Suprapubic skin (tissue), 4 donors: Measurements from ENCODE around the gene MYO15B.

Experiments
- POLR2A ChIP-seq, 2 donors: fragments of 450-650 bp; IDR thresholded peaks; one replicate each; pipeline ENCODE4 v1.6.1; 2017; ENCODE audit warnings: antibody characterized with exemption in 2 of 2, mild to moderate bottlenecking in 2 of 2, moderate library complexity in 2 of 2
- POLR2AphosphoS5 ChIP-seq, 3 donors: sonication (generic); formaldehyde crosslinking; IDR thresholded peaks; one replicate each; pipeline ENCODE4 v1.6.1; 2017; ENCODE audit warnings: antibody characterized with exemption in 3 of 3
- TF ChIP-seq, protein P1 (sequence below), 2 donors: fragments of 200-600 bp in 1 of 2; fragments of 450-650 bp in 1 of 2; sonication (generic) in 1 of 2; IDR thresholded peaks; one replicate each; pipeline ENCODE4 v1.5.1; 2016 to 2019; ENCODE audit warnings: antibody characterized with exemption in 2 of 2, mild to moderate bottlenecking in 1 of 2, moderate library complexity in 1 of 2

DNA sequence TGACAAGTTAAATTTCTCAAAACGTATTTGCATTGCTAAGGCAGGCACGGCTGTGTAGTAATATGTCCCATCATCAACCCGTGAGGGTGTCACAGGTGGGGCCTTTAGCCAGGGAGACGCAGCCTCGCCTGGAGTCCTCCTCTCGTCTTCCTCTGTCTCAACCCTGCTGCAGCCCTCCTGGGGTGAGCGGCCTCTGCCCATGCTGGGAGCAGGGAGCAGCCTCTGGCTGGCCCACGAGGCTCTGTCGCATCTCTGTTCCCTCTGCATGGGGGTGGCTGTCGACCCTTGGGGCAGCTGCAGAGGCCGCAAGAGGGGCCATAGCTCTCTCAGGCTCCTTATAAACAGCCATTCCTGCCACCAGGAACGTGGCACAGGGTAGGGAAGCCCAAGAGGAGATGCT lies 44.8 kb downstream of the MYO15B start:
- TF ChIP-seq POLR2A (IDR thresholded peaks at IDR 0.05): no peak
- TF ChIP-seq, protein P1, sequence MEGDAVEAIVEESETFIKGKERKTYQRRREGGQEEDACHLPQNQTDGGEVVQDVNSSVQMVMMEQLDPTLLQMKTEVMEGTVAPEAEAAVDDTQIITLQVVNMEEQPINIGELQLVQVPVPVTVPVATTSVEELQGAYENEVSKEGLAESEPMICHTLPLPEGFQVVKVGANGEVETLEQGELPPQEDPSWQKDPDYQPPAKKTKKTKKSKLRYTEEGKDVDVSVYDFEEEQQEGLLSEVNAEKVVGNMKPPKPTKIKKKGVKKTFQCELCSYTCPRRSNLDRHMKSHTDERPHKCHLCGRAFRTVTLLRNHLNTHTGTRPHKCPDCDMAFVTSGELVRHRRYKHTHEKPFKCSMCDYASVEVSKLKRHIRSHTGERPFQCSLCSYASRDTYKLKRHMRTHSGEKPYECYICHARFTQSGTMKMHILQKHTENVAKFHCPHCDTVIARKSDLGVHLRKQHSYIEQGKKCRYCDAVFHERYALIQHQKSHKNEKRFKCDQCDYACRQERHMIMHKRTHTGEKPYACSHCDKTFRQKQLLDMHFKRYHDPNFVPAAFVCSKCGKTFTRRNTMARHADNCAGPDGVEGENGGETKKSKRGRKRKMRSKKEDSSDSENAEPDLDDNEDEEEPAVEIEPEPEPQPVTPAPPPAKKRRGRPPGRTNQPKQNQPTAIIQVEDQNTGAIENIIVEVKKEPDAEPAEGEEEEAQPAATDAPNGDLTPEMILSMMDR (IDR thresholded peaks at IDR 0.05): no peak
- no peak for TF ChIP-seq POLR2AphosphoS5 (IDR thresholded peaks at IDR 0.05)
